H1 (cell line): ENCODE measurements around the gene MAP7. TPM values are rescaled to one million over a fixed set of nuclear protein-coding genes. Genes with fewer than 3 reads are reported as not detected.

Source experiments
- CTCF ChIA-PET: fragments of 300-600 bp; sonication (Branson Sonifier 250); formaldehyde crosslinking; loops from one replicate; lab custom pipeline; 2021; ENCODE audit not compliant: partially characterized antibody; lab: Charles Lee
- POLR2A ChIA-PET: fragments of 300-600 bp; sonication (Branson Sonifier 250); formaldehyde crosslinking; loops from one replicate; lab custom pipeline; 2021; ENCODE audit warnings: inconsistent platforms; ENCODE audit not compliant: partially characterized antibody; lab: Charles Lee
- DNase-seq, 2 experiments: peaks; one replicate each; pipeline versions ENCODE4 v3.0.0 to v3.0.0-alpha.2; 2010 to 2022; ENCODE audit warnings: low spot score in 2 of 2, low read depth in 1 of 2, mixed read lengths in 1 of 2
- FAIRE-seq: peaks from 2 replicates; lab custom pipeline; 2011; peaks lifted over from hg19 to GRCh38; lab: Jason Lieb, UNC
- H2AFZ ChIP-seq: 2 replicates; pipeline ENCODE4 v1.8.1; 2012; ENCODE audit warnings: low read length, inconsistent platforms
- H2AK5ac ChIP-seq: 2 replicates; pipeline ENCODE4 v1.6.1; 2013; ENCODE audit warnings: low read depth, low read length
- H2BK120ac ChIP-seq: replicated peaks from 2 replicates; pipeline ENCODE3; 2013; ENCODE audit warnings: low read depth, low read length, inconsistent platforms
- H2BK12ac ChIP-seq: 2 replicates; pipeline ENCODE4 v1.6.1; 2013; ENCODE audit warnings: low read depth, low read length
- H2BK15ac ChIP-seq: 2 replicates; pipeline ENCODE4 v1.6.1; 2013; ENCODE audit warnings: low read length
- H2BK20ac ChIP-seq: 2 replicates; pipeline ENCODE4 v1.6.1; 2013; ENCODE audit warnings: low read length
- H2BK5ac ChIP-seq: 2 replicates; pipeline ENCODE4 v1.6.1; 2013; ENCODE audit warnings: low read depth, low read length
- H3K14ac ChIP-seq: 2 replicates; pipeline ENCODE4 v1.6.1; 2013; ENCODE audit warnings: inconsistent platforms; ENCODE audit not compliant: insufficient read length
- H3K18ac ChIP-seq: 2 replicates; pipeline ENCODE4 v1.6.1; 2013; ENCODE audit warnings: low read length; ENCODE audit errors: extremely low read depth
- H3K23ac ChIP-seq: 2 replicates; pipeline ENCODE4 v1.6.1; 2013; ENCODE audit warnings: inconsistent platforms; ENCODE audit not compliant: insufficient read length
- H3K23me2 ChIP-seq: 2 replicates; pipeline ENCODE4 v1.6.1; 2013; ENCODE audit warnings: low read depth, low read length
- H3K27ac ChIP-seq: 2 replicates; pipeline ENCODE4 v1.6.1; 2011; ENCODE audit warnings: low read depth, low read length, inconsistent platforms
- H3K27me3 ChIP-seq, 4 experiments: replicated peaks in 1 of 4; 1 replicate in 1 of 4; 2 replicates in 3 of 4; pipeline versions ENCODE4 v1.6.1 to v1.8.1; 2011 to 2013; ENCODE audit warnings: low read length in 3 of 4, mild to moderate bottlenecking in 3 of 4, inconsistent platforms in 2 of 4, mixed read lengths in 2 of 4, moderate library complexity in 1 of 4; ENCODE audit not compliant: control insufficient read depth in 3 of 4, insufficient read depth in 3 of 4; ENCODE audit errors: extremely low read depth in 1 of 4
- H3K36me3 ChIP-seq, 4 experiments: 2 replicates each; pipeline versions ENCODE4 v1.6.1 to v1.8.1; 2011 to 2013; ENCODE audit warnings: mild to moderate bottlenecking in 4 of 4, low read length in 3 of 4, moderate library complexity in 2 of 4, control low read depth in 1 of 4, inconsistent platforms in 1 of 4; ENCODE audit not compliant: insufficient read depth in 4 of 4, control insufficient read depth in 2 of 4
- H3K4ac ChIP-seq: replicated peaks from 2 replicates; pipeline ENCODE3; 2013; ENCODE audit warnings: low read length, low read depth, mixed read lengths, inconsistent platforms; ENCODE audit not compliant: insufficient read length
- H3K4me1 ChIP-seq, 4 experiments: replicated peaks in 1 of 4; 1 replicate in 1 of 4; 2 replicates in 3 of 4; pipeline versions ENCODE4 v1.6.1 to v1.8.1; 2011 to 2013; ENCODE audit warnings: low read length in 3 of 4, inconsistent platforms in 2 of 4, mixed read lengths in 1 of 4; ENCODE audit not compliant: insufficient read depth in 4 of 4, control insufficient read depth in 3 of 4
- H3K4me2 ChIP-seq, 2 experiments: 2 replicates each; pipeline versions ENCODE4 v1.6.1 to v1.8.1; 2011 to 2013; ENCODE audit warnings: low read depth in 2 of 2, low read length in 2 of 2, control low read depth in 1 of 2, inconsistent platforms in 1 of 2, mild to moderate bottlenecking in 1 of 2; ENCODE audit not compliant: insufficient read depth in 1 of 2
- H3K4me3 ChIP-seq, 4 experiments: fragments of 200-600, 300-600 bp in 1 of 4; sonication (generic), shearing (Covaris generic), sonication (Bioruptor Twin) in 1 of 4; 2 replicates each; pipeline versions ENCODE4 v1.5.1 to v1.8.1; 2011 to 2016; ENCODE audit warnings: low read length in 4 of 4, low read depth in 3 of 4, control low read depth in 2 of 4, inconsistent platforms in 2 of 4, mild to moderate bottlenecking in 2 of 4, mixed read lengths in 1 of 4, moderate library complexity in 1 of 4; ENCODE audit not compliant: insufficient read depth in 2 of 4; ENCODE audit errors: extremely low read depth in 1 of 4
- H3K56ac ChIP-seq: replicated peaks from 2 replicates; pipeline ENCODE3; 2013; ENCODE audit warnings: low read depth, mild to moderate bottlenecking, mixed read lengths, low read length, inconsistent platforms; ENCODE audit not compliant: insufficient read length
- H3K79me1 ChIP-seq: 2 replicates; pipeline ENCODE4 v1.6.1; 2013; ENCODE audit warnings: low read depth, low read length, control low read depth
- H3K79me2 ChIP-seq, 2 experiments: 2 replicates each; pipeline versions ENCODE4 v1.6.1 to v1.8.1; 2012 to 2013; ENCODE audit warnings: low read length in 2 of 2, mild to moderate bottlenecking in 2 of 2, inconsistent platforms in 1 of 2; ENCODE audit not compliant: insufficient read depth in 2 of 2, control insufficient read depth in 1 of 2
- H3K9ac ChIP-seq, 4 experiments: replicated peaks in 1 of 4; 1 replicate in 1 of 4; 2 replicates in 3 of 4; pipeline versions ENCODE4 v1.6.1 to v1.8.1; 2011 to 2013; ENCODE audit warnings: low read depth in 3 of 4, low read length in 3 of 4, control low read depth in 2 of 4, mild to moderate bottlenecking in 2 of 4, moderate library complexity in 2 of 4, inconsistent platforms in 1 of 4; ENCODE audit errors: extremely low read depth in 1 of 4
- H3K9me3 ChIP-seq, 2 experiments: 2 replicates each; pipeline versions ENCODE4 v1.6.1 to v1.8.1; 2012 to 2013; ENCODE audit warnings: mild to moderate bottlenecking in 2 of 2, moderate library complexity in 2 of 2, control low read depth in 1 of 2, inconsistent platforms in 1 of 2, low read depth in 1 of 2, low read length in 1 of 2, mixed read lengths in 1 of 2; ENCODE audit not compliant: insufficient read depth in 2 of 2
- H4K20me1 ChIP-seq, 2 experiments: replicated peaks in 1 of 2; 2 replicates each; pipeline versions ENCODE3 to v1.8.1; 2011 to 2013; ENCODE audit warnings: inconsistent platforms in 2 of 2, low read length in 2 of 2, mild to moderate bottlenecking in 1 of 2; ENCODE audit not compliant: insufficient read depth in 2 of 2, control insufficient read depth in 1 of 2
- H4K5ac ChIP-seq: 2 replicates; pipeline ENCODE4 v1.6.1; 2013; ENCODE audit warnings: low read length, low read depth, mixed read lengths, inconsistent platforms; ENCODE audit not compliant: insufficient read length
- H4K8ac ChIP-seq: 2 replicates; pipeline ENCODE4 v1.8.0; 2013; ENCODE audit warnings: mild to moderate bottlenecking, moderate library complexity, low read length, inconsistent platforms; ENCODE audit not compliant: insufficient read depth; ENCODE audit errors: extremely low read depth
- H4K91ac ChIP-seq: replicated peaks from 2 replicates; pipeline ENCODE3; 2013; ENCODE audit warnings: low read length, mixed read lengths, inconsistent platforms; ENCODE audit not compliant: insufficient read length
- MAFK ChIP-seq: IDR thresholded peaks from 2 replicates; pipeline ENCODE4 v1.6.1; 2012; ENCODE audit warnings: low read depth, mild to moderate bottlenecking, improper control_type of control experiment, low read length
- WGBS, 2 experiments: shearing (Covaris generic) in 1 of 2; methylation state at CpG; one replicate each; pipeline versions ENCODE4 v1.1.6 to v1.1.7; 2013 to 2015; ENCODE audit warnings: low lambda C conversion rate in 2 of 2, mixed read lengths in 2 of 2, inconsistent platforms in 1 of 2, low coverage in 1 of 2, missing lambda C conversion rate in 1 of 2; ENCODE audit not compliant: insufficient replicate concordance in 2 of 2, insufficient coverage in 1 of 2, insufficient read length in 1 of 2; ENCODE audit errors: extremely low coverage in 1 of 2, missing lambda C conversion rate in 1 of 2; 5-methylcytosine and 5-hydroxymethylcytosine counted together
- polyA plus RNA-seq, 7 experiments: library from polyadenylated mRNA; depleted of rRNA in 3 of 7; stranded (reverse) in 5 of 7; unstranded in 2 of 7; fragments of >200 nt in 5 of 7; fragments of 200-250 nt in 2 of 7; gene quantifications; 1 replicate in 5 of 7; 2 replicates in 1 of 7; 4 replicates in 1 of 7; pipeline versions ENCODE4 v1.2.1 to v1.2.3, GENCODE V29; 2011 to 2013; ENCODE audit warnings: missing spikeins in 2 of 7, mixed read lengths in 2 of 7
- total RNA-seq: library from RNA; stranded (reverse); fragmentation: NEBNext Ultra II Directional; extraction: Animal tissue kit (Norgen Biotek cat#: 25700); gene quantifications from 2 replicates; pipeline ENCODE4 v1.2.1, GENCODE V29; 2021

MAP7 gene
- total and polyA plus RNA-seq, 2 of the 8 experiments (the other 6 are each of a cell fraction or from before 2014, with no cell fraction given) = 13.5 to 66.9 TPM

GRCh38 chr6:136566007-136566487 is 15.8 kb upstream of the MAP7 start:
- DNase-seq (no peak), FAIRE-seq (no peak)
- no peak overlapping the region for H3K18ac ChIP-seq
- no peak overlapping the region for H3K4ac ChIP-seq
- no peak overlapping the region for H2AK5ac ChIP-seq
- no peak overlapping the region for H4K5ac ChIP-seq
- no peaks in the 10 kb centered on the region for H3K79me2 ChIP-seq
- no peaks in the 10 kb centered on the region for H3K9me3 ChIP-seq
- H3K27ac ChIP-seq = no peak overlapping the region
- H2BK15ac ChIP-seq = no peak overlapping the region
- H3K23me2 ChIP-seq = no peaks in the 10 kb centered on the region
- no peak overlapping the region for H2BK12ac ChIP-seq
- H3K36me3 ChIP-seq = no peaks in the 10 kb centered on the region; a peak in 1 of 8 replicates
- no peak overlapping the region for H3K23ac ChIP-seq
- H3K56ac ChIP-seq = no peak overlapping the region
- H2AFZ ChIP-seq = no peak overlapping the region
- no peak overlapping the region for H2BK120ac ChIP-seq
- H3K14ac ChIP-seq = no peak overlapping the region
- no peak overlapping the region for H3K9ac ChIP-seq
- TF ChIP-seq MAFK = no peak
- TF ChIP-seq, all 59 proteins: peak for 0
- Histone ChIP-seq H3K4me1 (no peaks in the 10 kb centered on the region), H4K8ac (no peak overlapping the region), H3K4me2 (no peak overlapping the region), H3K79me1 (no peaks in the 10 kb centered on the region), H3K4me3 (no peak overlapping the region), H4K20me1 (no peaks in the 10 kb centered on the region), H2BK20ac (no peak overlapping the region), H2BK5ac (no peak overlapping the region), H4K91ac (no peak overlapping the region), H3K27me3 (no peaks in the 10 kb centered on the region)
- ChIA-PET POLR2A (no interaction called here), CTCF (interaction anchor here (1.1 to 2.4 kb wide), 5 partner anchors 14 to 249 kb away, joined by 3 to 7 read pairs (median 4); no protein-coding TSS in a partner anchor)
- WGBS, 2 experiments = 91% methylated on average over 6 of the region's 6 CpGs; no CpG with 5 or more reads in 1 of the 2 experiments
